Tibial nerve (tissue), 3 donors: ENCODE data around the gene ADAMTS8.

Source experiments
- CTCF ChIP-seq, 5 experiments: fragments of 200-600 bp in 3 of 5; fragments of 450-650 bp in 2 of 5; sonication (generic) in 3 of 5; IDR thresholded peaks; one replicate each; pipeline ENCODE4 v1.5.1; 2016 to 2019; ENCODE audit warnings: antibody characterized with exemption in 5 of 5, mild to moderate bottlenecking in 3 of 5, moderate library complexity in 2 of 5
- POLR2A ChIP-seq, 2 donors: fragments of 450-650 bp; IDR thresholded peaks; one replicate each; pipeline ENCODE4 v1.6.1; 2017; ENCODE audit warnings: antibody characterized with exemption in 2 of 2, mild to moderate bottlenecking in 2 of 2, moderate library complexity in 2 of 2

- no peak for TF ChIP-seq CTCF (IDR thresholded peaks at IDR 0.05)
- no peak for TF ChIP-seq POLR2A (IDR thresholded peaks at IDR 0.05)
Measured at GRCh38 chr11:130416530-130416882, 11.9 kb downstream of the ADAMTS8 start.
